GM19099 (cell line): Measurements from ENCODE around the gene TEX2.

Experiments
- POLR2A ChIP-seq: IDR thresholded peaks from 3 replicates; pipeline ENCODE4 v1.6.1; 2011; ENCODE audit warnings: low read depth; ENCODE audit not compliant: insufficient read length; ENCODE audit errors: extremely low read depth

Gene TEX2

DNA sequence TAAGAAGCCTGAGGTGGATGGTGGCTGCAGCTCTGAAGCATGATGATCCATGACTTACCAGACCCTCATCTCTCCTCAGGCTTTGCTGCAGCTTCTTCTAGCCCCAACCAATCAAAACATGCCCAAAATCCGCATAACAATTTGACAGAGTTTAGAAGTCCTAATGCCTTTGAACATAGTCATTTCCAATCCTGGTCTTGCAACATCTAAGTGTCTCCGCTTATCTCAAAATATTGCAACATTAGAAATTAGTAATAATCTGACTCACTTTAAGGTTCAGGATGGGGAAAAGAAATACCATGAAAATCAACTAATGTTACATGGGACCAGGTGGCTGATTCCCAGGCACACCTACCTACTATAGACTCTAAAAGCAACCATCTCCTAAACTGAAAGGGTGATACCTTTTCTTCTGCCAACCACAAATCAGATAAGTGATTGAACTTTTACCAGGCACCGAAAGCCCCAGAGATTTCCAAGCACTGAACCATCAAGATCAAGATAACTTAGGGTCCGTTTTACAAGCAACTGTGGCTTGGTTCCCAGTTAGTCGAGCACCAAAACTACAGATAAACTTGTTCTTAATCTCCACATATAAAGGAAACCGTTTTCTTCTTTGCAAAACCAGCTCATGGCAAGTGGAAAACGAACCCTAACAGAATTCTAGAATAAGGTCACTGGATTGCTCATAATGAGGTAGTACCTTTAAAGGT is 147.1 kb downstream of the TEX2 start:
- TF ChIP-seq POLR2A, result no peak

DNA sequence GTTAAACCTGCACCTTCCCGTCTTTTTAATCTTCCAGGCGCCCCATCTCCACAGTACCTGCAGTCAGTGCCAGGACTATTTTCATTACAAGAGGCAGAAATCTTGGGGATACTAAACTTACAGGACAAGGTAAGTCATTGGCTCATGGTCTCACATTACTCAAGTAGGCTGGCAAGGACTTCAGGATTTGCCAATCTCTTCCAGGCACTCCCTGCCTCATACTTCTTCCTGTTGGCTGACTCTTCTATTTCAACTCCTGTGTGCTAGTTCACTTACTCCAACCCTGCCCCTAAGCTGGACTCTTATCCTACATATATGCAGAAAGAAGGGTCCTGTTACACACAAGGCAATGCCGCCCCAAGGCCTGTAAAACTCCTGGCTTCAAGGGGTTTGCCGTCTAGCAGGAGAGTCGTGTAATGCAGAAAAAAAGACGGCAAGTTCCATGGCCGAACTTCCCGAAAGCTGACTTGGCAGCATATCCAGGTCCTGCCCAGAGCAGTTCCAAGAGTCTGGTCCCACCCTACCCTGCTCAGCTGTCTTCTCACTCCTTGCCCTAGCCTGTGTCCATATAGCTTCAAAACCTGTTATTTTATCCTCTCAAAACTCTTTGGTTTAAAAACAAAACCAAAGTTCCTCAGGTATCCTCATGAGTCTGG is 147.9 kb downstream of the TEX2 start:
- no peak for TF ChIP-seq POLR2A

DNA sequence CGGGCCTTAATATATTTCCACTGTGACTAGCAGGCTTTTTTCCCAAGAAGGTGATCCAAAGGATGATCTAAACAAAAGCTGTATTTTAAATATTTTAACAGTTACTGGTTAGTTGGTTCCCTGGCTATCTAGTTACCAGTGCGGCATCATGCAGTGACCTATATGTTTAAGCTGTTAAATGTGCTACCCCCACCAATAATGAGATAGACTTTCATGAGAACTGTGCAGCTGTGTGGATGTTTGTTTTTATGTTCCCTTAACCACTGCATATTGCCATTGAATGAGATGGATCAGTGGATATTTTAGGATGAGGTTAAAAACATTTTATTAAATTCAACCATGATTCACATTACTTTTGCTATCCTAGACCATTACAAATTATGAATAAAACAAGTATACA is 150.1 kb downstream of the TEX2 start:
- TF ChIP-seq POLR2A, result no peak

DNA sequence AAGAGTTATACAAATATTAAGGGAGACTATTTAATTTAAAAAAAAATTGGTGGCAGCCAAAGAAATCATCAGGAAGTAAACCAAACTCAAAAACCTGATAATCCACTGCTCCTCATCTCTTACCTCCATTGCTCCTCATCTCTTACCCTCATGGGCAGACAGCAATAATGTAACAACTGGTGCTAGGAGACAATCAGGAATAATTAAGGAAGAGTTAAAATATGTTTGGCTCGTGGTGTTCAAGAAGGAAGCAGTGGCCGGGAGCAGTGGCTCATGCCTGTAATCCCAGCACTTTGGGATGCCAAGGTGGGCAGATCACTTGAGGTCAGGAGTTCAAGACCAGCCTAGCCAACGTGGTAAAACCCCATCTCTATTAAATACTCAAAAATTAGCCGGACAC is 151.2 kb downstream of the TEX2 start:
- TF ChIP-seq POLR2A, result no peak

DNA sequence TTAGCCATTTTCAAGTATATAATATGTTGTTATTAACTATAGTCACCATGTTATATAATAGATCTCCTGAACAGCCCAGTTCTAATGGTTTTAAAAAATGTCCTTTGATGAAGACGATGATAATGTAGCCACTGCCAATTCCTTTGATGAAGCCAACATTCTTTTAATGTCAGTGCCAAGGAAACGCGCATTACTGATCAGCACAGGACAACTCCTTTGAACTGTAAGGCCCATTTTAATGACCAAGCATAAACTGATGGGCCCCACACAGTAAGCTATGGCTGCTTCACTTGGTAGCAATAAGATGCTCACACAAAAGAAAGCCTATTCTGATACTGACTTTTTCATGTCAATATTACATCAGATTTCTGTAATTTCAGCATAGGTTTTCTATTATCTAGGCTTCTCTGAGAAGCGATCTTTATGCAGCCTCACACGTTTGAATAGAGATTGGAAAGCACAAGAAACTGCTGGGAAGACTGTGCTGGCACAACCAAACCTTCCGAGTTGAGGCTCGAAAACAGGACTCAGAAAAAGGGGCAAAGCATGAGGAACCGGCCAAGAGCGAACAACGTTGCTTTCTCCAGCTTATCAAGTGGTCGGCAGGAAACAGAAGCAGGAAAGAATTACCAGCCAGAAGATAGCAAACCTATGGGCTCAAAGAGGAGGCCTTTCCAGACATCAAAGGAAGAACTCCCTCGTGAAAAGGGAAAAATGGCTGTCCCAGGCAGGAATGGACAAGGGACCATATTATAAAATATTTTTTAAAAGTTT is 152.5 kb downstream of the TEX2 start:
- no peak for TF ChIP-seq POLR2A

DNA sequence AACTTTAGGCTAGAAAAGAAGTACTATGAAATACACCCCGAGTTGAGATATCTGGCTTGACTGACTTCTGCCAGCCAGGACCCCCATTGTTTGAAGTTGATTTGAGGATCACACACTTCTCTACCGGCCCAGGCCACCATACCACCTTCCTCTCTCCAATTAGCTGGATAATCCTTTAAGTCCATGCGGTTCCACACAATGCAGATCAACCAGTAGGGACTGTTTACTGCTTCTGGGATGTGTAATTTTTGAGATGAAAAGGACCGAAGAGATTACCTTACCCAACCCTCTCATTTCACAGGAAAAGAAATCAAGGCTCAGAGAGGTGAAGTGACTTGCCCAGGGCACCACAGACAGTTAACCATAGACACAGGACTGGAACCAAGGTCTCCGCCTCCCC is 153.7 kb downstream of the TEX2 start:
- no peak for TF ChIP-seq POLR2A

DNA sequence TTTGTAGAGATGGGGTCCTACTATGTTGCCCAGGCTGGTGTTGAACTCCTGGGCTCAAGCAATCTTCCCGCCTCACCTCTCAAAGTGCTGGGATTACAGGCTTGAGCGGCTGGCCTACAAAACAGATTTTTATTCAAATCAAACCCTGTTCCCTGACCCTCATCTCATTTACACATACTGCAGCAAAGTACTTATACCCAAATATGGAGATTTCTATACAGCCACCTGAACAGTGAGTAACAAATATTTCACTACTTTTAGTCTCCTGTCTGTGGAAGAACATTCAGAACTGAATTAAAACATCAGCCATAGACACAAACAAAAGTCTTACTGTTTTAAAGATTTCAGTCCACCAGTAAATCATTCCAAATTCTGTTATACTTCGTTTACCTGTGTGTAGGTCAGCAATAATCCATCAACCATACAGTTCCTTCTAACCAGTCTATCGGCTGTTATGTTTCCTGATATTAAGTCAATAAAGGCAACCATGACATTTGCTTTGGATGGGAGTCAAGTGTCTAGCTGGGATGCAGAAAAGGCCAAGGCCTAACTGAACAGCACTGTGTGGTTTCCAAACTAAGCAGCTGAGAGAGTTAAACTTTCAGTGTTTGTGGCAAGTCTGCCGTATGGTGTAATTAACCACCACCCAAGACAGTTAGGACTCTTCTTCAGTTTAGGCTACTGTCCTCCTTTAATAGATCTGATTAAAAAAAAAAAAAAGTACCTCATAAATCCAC is 155.4 kb downstream of the TEX2 start:
- no peak for TF ChIP-seq POLR2A

DNA sequence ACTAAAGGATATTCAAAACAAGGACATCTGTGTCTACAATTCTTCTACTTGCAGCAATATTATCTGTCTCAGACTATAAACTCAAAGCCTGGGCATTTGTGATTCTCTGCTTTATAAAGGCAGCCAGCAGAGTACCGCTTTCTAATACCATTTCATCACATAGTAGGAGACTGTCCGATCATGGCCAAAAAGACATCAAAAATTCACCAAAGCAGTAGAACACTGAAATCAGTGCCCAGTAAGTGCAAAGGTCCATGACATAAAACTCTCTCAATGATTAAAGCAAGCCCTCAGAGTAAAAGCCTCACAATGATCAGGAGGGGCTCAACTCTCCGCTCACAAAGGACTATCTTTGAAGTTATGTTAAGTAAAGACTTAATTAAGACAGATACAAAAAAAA is 156.1 kb downstream of the TEX2 start:
- TF ChIP-seq POLR2A, result no peak

DNA sequence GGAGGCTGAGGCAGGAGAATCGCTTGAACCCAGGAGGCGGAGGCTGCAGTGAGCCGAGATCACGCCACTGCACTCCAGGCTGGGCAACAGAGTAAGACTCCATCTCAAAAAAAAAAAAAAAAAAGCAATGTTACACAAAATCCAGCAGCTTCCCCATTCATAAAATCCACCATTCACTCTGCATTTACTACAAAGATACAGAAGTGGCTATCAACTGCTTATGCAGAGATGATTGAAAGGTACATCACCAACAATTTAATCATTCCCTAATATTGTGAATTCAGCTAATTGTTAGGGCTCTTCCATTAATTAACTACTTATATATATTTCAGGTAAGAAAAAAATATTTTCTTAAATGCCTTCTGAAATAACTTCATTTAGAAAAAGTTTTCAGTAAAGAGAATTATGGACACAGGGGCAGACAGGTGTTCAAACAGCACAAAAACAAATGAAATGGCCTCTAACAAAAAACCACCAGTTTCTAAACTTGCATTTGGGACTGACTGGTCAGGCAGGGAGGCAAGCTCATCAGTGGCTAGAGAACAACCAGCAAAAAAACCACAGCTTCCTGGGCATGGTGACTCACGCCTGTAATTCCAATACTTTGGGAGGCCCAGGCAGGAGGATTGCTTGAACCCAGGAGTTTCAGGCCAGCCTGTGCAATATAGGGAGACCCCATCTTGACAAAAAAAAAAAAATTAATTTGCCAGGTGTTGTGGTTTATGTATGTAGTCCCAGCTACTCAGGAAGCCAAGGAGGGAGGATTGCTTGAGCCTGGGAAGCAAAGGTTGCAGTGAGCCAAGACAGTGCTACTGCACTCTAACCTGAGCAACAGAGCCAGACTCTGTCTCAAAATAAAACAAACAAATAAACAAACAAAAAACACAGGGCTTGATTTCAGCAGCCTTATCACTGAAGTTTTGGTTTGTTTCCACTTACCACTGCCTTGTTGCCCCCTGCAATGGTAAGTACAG is 159.4 kb downstream of the TEX2 start:
- no peak for TF ChIP-seq POLR2A

DNA sequence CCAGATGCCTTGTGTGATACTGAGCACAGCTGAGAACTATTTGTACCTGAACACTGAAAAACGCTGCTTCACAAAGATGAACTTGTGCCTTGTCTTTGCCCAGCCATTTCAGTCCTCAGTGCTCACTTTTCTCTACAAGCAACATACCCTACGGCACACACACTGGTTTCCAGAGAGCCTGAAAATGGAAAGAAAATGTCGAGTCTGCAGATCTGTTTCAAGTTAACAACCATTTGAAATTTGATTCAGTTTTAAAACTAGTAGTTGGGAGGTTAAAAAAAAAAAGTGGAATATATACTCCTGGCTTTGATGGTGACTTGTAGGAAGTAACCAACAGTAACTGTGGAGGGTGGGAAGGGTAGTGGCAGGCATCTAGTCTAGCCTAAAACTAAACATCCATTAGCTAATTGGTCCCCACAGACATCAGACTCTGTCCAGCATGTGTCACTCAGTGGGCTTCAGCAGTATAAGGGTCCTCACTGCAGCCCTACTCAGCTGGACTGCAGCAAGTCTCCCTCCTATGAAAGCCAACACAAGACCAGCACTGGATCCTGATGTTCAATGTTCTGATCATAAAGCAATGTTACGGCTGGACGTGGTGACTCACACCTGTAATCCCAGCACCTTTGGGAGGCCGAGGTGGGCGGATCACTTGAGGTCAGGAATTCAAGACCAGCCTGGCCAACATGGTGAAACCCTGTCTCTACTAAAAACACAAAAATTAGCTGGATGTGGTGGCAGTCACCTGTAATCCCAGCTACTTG is 160.3 kb downstream of the TEX2 start:
- TF ChIP-seq POLR2A, result no peak

DNA sequence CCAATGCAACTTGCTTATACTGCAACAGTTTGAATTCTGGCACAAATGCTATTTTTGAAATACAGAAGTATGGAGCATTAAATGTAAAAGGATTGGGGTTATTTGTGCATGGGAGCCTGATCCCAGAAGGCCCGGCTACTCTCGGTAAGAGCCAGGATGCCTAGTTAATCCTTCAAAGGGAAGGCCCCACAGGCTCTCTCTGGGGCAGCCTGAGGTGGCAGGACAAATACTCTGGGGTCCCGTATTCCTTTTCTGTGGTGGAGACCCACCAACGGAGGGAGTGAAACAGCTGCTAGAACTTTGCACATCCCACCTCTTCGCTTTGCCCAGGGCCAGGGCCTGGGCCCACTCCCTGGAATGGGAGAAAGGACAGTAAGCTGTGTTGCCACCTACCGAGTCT is 163.5 kb downstream of the TEX2 start:
- TF ChIP-seq POLR2A, result no peak
